K562 (cell line): Measurements from ENCODE around the gene TRMT10B. TPM values are rescaled to one million over a fixed set of nuclear protein-coding genes. Genes with fewer than 3 reads are reported as not detected.

Experiments
- SMARCA4 ChIP-seq: fragments of 450-650 bp; IDR thresholded peaks from 2 replicates; pipeline ENCODE4 v1.6.1; 2016
- polyA plus RNA-seq, 8 experiments: library from polyadenylated mRNA; depleted of rRNA in 4 of 8; stranded (reverse) in 5 of 8; unstranded in 3 of 8; fragments of >200 nt; fragmentation: Nextera tagmentation in 2 of 8; fragmentation: Illumina TruSeq in 1 of 8; extraction: Ambion mirVana in 2 of 8; extraction: Trizol in 1 of 8; gene quantifications; 2 replicates each; pipeline versions ENCODE4 v1.2.1 to v1.2.3, GENCODE V29; 2011 to 2014; ENCODE audit warnings: inconsistent platforms in 1 of 8, missing spikeins in 1 of 8
- total RNA-seq, 7 experiments: library from RNA; depleted of rRNA in 6 of 7; stranded (reverse); fragments of >200 nt in 6 of 7; fragmentation: Illumina TruSeq in 2 of 7; extraction: Trizol in 2 of 7; gene quantifications; 2 replicates each; pipeline versions ENCODE4 v1.2.1 to v1.2.3, GENCODE V29; 2011 to 2021; ENCODE audit warnings: low replicate concordance in 1 of 7
- TF ChIP-seq, protein P1 (sequence below): fragments of 150-350 bp; IDR thresholded peaks from 2 replicates; pipeline ENCODE4 v1.6.1; 2014; ENCODE audit warnings: low read depth, mild to moderate bottlenecking, low read length, borderline replicate concordance
- TF ChIP-seq, protein P2 (sequence below): IDR thresholded peaks from 2 replicates; pipeline ENCODE4 v1.6.1; 2011; ENCODE audit warnings: borderline replicate concordance, low read depth, mild to moderate bottlenecking, moderate library complexity, low read length; ENCODE audit not compliant: insufficient read depth, poor library complexity, severe bottlenecking
- TF ChIP-seq, protein P3 (sequence below), 2 experiments: fragments of 150-350 bp in 1 of 2; IDR thresholded peaks; 2 replicates each; pipeline ENCODE4 v1.6.1; 2012 to 2016; ENCODE audit warnings: low read depth in 2 of 2, low read length in 2 of 2, mild to moderate bottlenecking in 1 of 2, moderate library complexity in 1 of 2

The TRMT10B gene
- total and polyA plus RNA-seq, 9 of the 15 experiments (the other 6 are each of a cell fraction or from before 2014, with no cell fraction given), result 2.9 to 13.4 (median 7.0) TPM

DNA sequence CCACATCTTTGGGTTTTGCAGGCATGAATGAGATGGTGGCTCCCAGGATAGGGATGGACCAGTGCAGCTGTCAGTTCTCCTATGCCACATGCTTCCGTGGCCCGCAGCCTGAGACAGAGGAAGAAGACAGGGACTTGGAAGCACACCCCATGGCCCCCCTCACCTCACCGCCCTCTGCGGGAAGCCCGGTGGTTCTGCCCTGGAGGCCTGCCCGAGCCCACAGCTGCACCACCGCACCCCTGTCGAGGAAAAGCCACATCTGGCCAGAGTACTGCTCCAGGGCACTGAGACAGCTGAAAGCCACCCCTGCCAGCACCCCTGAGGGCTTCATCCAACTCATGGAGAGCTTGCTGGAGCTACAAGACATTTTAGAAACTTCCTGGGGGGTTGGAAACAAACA is 7.6 kb upstream of the TRMT10B start (continued):
- TF ChIP-seq, protein P1, sequence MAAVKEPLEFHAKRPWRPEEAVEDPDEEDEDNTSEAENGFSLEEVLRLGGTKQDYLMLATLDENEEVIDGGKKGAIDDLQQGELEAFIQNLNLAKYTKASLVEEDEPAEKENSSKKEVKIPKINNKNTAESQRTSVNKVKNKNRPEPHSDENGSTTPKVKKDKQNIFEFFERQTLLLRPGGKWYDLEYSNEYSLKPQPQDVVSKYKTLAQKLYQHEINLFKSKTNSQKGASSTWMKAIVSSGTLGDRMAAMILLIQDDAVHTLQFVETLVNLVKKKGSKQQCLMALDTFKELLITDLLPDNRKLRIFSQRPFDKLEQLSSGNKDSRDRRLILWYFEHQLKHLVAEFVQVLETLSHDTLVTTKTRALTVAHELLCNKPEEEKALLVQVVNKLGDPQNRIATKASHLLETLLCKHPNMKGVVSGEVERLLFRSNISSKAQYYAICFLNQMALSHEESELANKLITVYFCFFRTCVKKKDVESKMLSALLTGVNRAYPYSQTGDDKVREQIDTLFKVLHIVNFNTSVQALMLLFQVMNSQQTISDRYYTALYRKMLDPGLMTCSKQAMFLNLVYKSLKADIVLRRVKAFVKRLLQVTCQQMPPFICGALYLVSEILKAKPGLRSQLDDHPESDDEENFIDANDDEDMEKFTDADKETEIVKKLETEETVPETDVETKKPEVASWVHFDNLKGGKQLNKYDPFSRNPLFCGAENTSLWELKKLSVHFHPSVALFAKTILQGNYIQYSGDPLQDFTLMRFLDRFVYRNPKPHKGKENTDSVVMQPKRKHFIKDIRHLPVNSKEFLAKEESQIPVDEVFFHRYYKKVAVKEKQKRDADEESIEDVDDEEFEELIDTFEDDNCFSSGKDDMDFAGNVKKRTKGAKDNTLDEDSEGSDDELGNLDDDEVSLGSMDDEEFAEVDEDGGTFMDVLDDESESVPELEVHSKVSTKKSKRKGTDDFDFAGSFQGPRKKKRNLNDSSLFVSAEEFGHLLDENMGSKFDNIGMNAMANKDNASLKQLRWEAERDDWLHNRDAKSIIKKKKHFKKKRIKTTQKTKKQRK, result no peak
- TF ChIP-seq SMARCA4, result no peak
- TF ChIP-seq, protein P2, sequence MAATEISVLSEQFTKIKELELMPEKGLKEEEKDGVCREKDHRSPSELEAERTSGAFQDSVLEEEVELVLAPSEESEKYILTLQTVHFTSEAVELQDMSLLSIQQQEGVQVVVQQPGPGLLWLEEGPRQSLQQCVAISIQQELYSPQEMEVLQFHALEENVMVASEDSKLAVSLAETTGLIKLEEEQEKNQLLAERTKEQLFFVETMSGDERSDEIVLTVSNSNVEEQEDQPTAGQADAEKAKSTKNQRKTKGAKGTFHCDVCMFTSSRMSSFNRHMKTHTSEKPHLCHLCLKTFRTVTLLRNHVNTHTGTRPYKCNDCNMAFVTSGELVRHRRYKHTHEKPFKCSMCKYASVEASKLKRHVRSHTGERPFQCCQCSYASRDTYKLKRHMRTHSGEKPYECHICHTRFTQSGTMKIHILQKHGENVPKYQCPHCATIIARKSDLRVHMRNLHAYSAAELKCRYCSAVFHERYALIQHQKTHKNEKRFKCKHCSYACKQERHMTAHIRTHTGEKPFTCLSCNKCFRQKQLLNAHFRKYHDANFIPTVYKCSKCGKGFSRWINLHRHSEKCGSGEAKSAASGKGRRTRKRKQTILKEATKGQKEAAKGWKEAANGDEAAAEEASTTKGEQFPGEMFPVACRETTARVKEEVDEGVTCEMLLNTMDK, result no peak
- TF ChIP-seq, protein P3, sequence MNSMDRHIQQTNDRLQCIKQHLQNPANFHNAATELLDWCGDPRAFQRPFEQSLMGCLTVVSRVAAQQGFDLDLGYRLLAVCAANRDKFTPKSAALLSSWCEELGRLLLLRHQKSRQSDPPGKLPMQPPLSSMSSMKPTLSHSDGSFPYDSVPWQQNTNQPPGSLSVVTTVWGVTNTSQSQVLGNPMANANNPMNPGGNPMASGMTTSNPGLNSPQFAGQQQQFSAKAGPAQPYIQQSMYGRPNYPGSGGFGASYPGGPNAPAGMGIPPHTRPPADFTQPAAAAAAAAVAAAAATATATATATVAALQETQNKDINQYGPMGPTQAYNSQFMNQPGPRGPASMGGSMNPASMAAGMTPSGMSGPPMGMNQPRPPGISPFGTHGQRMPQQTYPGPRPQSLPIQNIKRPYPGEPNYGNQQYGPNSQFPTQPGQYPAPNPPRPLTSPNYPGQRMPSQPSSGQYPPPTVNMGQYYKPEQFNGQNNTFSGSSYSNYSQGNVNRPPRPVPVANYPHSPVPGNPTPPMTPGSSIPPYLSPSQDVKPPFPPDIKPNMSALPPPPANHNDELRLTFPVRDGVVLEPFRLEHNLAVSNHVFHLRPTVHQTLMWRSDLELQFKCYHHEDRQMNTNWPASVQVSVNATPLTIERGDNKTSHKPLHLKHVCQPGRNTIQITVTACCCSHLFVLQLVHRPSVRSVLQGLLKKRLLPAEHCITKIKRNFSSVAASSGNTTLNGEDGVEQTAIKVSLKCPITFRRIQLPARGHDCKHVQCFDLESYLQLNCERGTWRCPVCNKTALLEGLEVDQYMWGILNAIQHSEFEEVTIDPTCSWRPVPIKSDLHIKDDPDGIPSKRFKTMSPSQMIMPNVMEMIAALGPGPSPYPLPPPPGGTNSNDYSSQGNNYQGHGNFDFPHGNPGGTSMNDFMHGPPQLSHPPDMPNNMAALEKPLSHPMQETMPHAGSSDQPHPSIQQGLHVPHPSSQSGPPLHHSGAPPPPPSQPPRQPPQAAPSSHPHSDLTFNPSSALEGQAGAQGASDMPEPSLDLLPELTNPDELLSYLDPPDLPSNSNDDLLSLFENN (IDR thresholded peaks at IDR 0.05; ENCODE audit: low read depth in 2 of 2, low read length in 2 of 2), result no peak
